ENCODE data around the gene PRRT4. TPM values are rescaled to one million over a fixed set of nuclear protein-coding genes. Genes with fewer than 3 reads are reported as not detected.

PRRT4 gene
- total RNA-seq, 1 experiment from 2014 or later, result not detected

- Histone ChIP-seq H3K4me3 (no peak overlapping the region), H3K27me3 (replicated peaks) (no peaks in the 10 kb centered on the region), H3K4me1 (replicated peaks) (no peaks in the 10 kb centered on the region), H3K27ac (no peak overlapping the region), H3K9me3 (replicated peaks) (no peaks in the 10 kb centered on the region), H3K36me3 (peaks cover 80% of the 10 kb centered on the region)
- DNase-seq (ENCODE audit: low read depth in 1 of 2, low spot score in 2 of 2), result no peak
Measured at GRCh38 chr7:128324368-128324680, 37.2 kb downstream of the PRRT4 start.

- no peak overlapping the region for H3K4me3 ChIP-seq
Measured at GRCh38 chr7:128323459-128324367, 37.8 kb downstream of the PRRT4 start.

GRCh38 chr7:128323040-128323439 is 38.5 kb downstream of the PRRT4 start:
- Histone ChIP-seq H3K36me3 (peaks cover 83% of the 10 kb centered on the region), H3K27ac (no peak overlapping the region), H3K4me3 (no peak overlapping the region), H3K27me3 (replicated peaks) (no peaks in the 10 kb centered on the region), H3K9me3 (replicated peaks) (no peaks in the 10 kb centered on the region), H3K4me1 (replicated peaks) (no peaks in the 10 kb centered on the region)
- no peak for DNase-seq (ENCODE audit: low read depth in 1 of 2, low spot score in 2 of 2)

More at GRCh38 chr7:128323459-128324367, 37.8 kb downstream of the PRRT4 start:
- H3K36me3 ChIP-seq, result peaks cover 85% of the 10 kb centered on the region
- H3K27me3 ChIP-seq (replicated peaks), result no peaks in the 10 kb centered on the region
- H3K27ac ChIP-seq, result no peak overlapping the region
- DNase-seq (ENCODE audit: low read depth in 1 of 2, low spot score in 2 of 2), result no peak
- H3K9me3 ChIP-seq (replicated peaks), result no peaks in the 10 kb centered on the region
- H3K4me1 ChIP-seq (replicated peaks), result no peaks in the 10 kb centered on the region

GRCh38 chr7:128322040-128322643 is 39.3 kb downstream of the PRRT4 start:
- Histone ChIP-seq H3K4me3 (no peak overlapping the region), H3K36me3 (peaks cover 86% of the 10 kb centered on the region), H3K4me1 (replicated peaks) (no peaks in the 10 kb centered on the region), H3K27ac (no peak overlapping the region), H3K27me3 (replicated peaks) (no peaks in the 10 kb centered on the region), H3K9me3 (replicated peaks) (no peaks in the 10 kb centered on the region)
- peak in 1 of 2 experiments; percentile 10 for DNase-seq (ENCODE audit: low read depth in 1 of 2, low spot score in 2 of 2)

- DNase-seq (ENCODE audit: low read depth in 1 of 2, low spot score in 2 of 2), result no peak
- Histone ChIP-seq H3K4me1 (replicated peaks) (no peaks in the 10 kb centered on the region), H3K27ac (no peak overlapping the region), H3K36me3 (peaks cover 87% of the 10 kb centered on the region), H3K9me3 (replicated peaks) (no peaks in the 10 kb centered on the region), H3K4me3 (no peak overlapping the region), H3K27me3 (replicated peaks) (no peaks in the 10 kb centered on the region)
Measured at GRCh38 chr7:128321044-128321422, 40.5 kb downstream of the PRRT4 start.

- Histone ChIP-seq H3K4me3 (no peak overlapping the region), H3K27ac (no peak overlapping the region), H3K27me3 (replicated peaks) (no peaks in the 10 kb centered on the region), H3K4me1 (replicated peaks) (no peaks in the 10 kb centered on the region), H3K9me3 (replicated peaks) (no peaks in the 10 kb centered on the region), H3K36me3 (peaks cover 82% of the 10 kb centered on the region)
- no peak for DNase-seq (ENCODE audit: low read depth in 1 of 2, low spot score in 2 of 2)
Measured at GRCh38 chr7:128318691-128319090, 42.8 kb downstream of the PRRT4 start.

- Histone ChIP-seq H3K4me3 (no peak overlapping the region), H3K27ac (no peak overlapping the region), H3K9me3 (replicated peaks) (no peaks in the 10 kb centered on the region), H3K4me1 (replicated peaks) (no peaks in the 10 kb centered on the region), H3K27me3 (replicated peaks) (no peaks in the 10 kb centered on the region), H3K36me3 (peaks cover 71% of the 10 kb centered on the region)
- DNase-seq (ENCODE audit: low read depth in 1 of 2, low spot score in 2 of 2), result no peak
Measured at GRCh38 chr7:128311013-128311412, 50.5 kb downstream of the PRRT4 start.

- DNase-seq (ENCODE audit: low read depth in 1 of 2, low spot score in 2 of 2), result no peak
- Histone ChIP-seq H3K4me3 (no peak overlapping the region), H3K27me3 (replicated peaks) (no peaks in the 10 kb centered on the region), H3K9me3 (replicated peaks) (no peaks in the 10 kb centered on the region), H3K27ac (no peak overlapping the region), H3K4me1 (replicated peaks) (no peaks in the 10 kb centered on the region), H3K36me3 (peaks cover 73% of the 10 kb centered on the region)
Measured at GRCh38 chr7:128310499-128310898, 51.0 kb downstream of the PRRT4 start.

GRCh38 chr7:128309976-128310375 is 51.5 kb downstream of the PRRT4 start:
- no peak for DNase-seq (ENCODE audit: low read depth in 1 of 2, low spot score in 2 of 2)
- Histone ChIP-seq H3K4me3 (no peak overlapping the region), H3K27ac (no peak overlapping the region), H3K27me3 (replicated peaks) (no peaks in the 10 kb centered on the region), H3K4me1 (replicated peaks) (no peaks in the 10 kb centered on the region), H3K9me3 (replicated peaks) (no peaks in the 10 kb centered on the region), H3K36me3 (peaks cover 72% of the 10 kb centered on the region)

- Histone ChIP-seq H3K4me1 (replicated peaks) (no peaks in the 10 kb centered on the region), H3K9me3 (replicated peaks) (no peaks in the 10 kb centered on the region), H3K4me3 (no peak overlapping the region), H3K36me3 (peaks cover 70% of the 10 kb centered on the region), H3K27me3 (replicated peaks) (no peaks in the 10 kb centered on the region), H3K27ac (no peak overlapping the region)
- no peak for DNase-seq (ENCODE audit: low read depth in 1 of 2, low spot score in 2 of 2)
Measured at GRCh38 chr7:128309124-128309523, 52.4 kb downstream of the PRRT4 start.

GRCh38 chr7:128307061-128307460 is 54.4 kb downstream of the PRRT4 start:
- peaks cover 59% of the 10 kb centered on the region for H3K36me3 ChIP-seq
- no peaks in the 10 kb centered on the region for H3K9me3 ChIP-seq (replicated peaks)
- DNase-seq (ENCODE audit: low read depth in 1 of 2, low spot score in 2 of 2), result no peak
- no peaks in the 10 kb centered on the region for H3K27me3 ChIP-seq (replicated peaks)
- no peaks in the 10 kb centered on the region for H3K4me1 ChIP-seq (replicated peaks)
- H3K4me3 ChIP-seq, result no peak overlapping the region
- no peak overlapping the region for H3K27ac ChIP-seq

- Histone ChIP-seq H3K36me3 (peaks cover 39% of the 10 kb centered on the region), H3K4me3 (no peak overlapping the region), H3K9me3 (replicated peaks) (no peaks in the 10 kb centered on the region), H3K27me3 (replicated peaks) (no peaks in the 10 kb centered on the region), H3K4me1 (replicated peaks) (no peaks in the 10 kb centered on the region), H3K27ac (no peak overlapping the region)
- DNase-seq (ENCODE audit: low read depth in 1 of 2, low spot score in 2 of 2), result no peak
Measured at GRCh38 chr7:128304212-128304611, 57.3 kb downstream of the PRRT4 start.

- Histone ChIP-seq H3K4me3 (no peak overlapping the region), H3K27ac (no peak overlapping the region), H3K9me3 (replicated peaks) (no peaks in the 10 kb centered on the region), H3K36me3 (peaks cover 35% of the 10 kb centered on the region), H3K4me1 (replicated peaks) (no peaks in the 10 kb centered on the region), H3K27me3 (replicated peaks) (no peaks in the 10 kb centered on the region)
- DNase-seq (ENCODE audit: low read depth in 1 of 2, low spot score in 2 of 2), result no peak
Measured at GRCh38 chr7:128303643-128304042, 57.8 kb downstream of the PRRT4 start.

- Histone ChIP-seq H3K4me3 (no peak overlapping the region), H3K27ac (no peak overlapping the region), H3K9me3 (replicated peaks) (no peaks in the 10 kb centered on the region), H3K27me3 (replicated peaks) (no peaks in the 10 kb centered on the region), H3K4me1 (replicated peaks) (no peaks in the 10 kb centered on the region), H3K36me3 (peaks cover 32% of the 10 kb centered on the region)
- no peak for DNase-seq (ENCODE audit: low read depth in 1 of 2, low spot score in 2 of 2)
Measured at GRCh38 chr7:128303133-128303532, 58.4 kb downstream of the PRRT4 start.

All from SJSA1 (cell line).